ENCODE results near the gene PARP8.

- TF ChIP-seq POLR2AphosphoS5 (IDR thresholded peaks at IDR 0.05; ENCODE audit: low read depth, low read length) (no peak), TAF1 (IDR thresholded peaks at IDR 0.05; ENCODE audit: low read depth, low read length) (no peak), POLR2A (IDR thresholded peaks at IDR 0.05; ENCODE audit: low read depth, low read length) (no peak), SPI1 (IDR thresholded peaks at IDR 0.05; ENCODE audit: low read depth, low read length) (no peak)
Observed at GRCh38 chr5:50711280-50711679, 44.8 kb downstream of the PARP8 start.
